ENCODE measurements around the gene CFAP54. TPM values are rescaled to one million over a fixed set of nuclear protein-coding genes. Genes with fewer than 3 reads are reported as not detected.

The CFAP54 gene
- total and polyA plus RNA-seq, 2 donors (not counting 3 experiments of a cell fraction or from before 2014, with no cell fraction given) = 3.6 to 26.9 TPM

GRCh38 chr12:96473394-96474093, 15.8 kb upstream of the CFAP54 start:
- no peak overlapping the region for H3K9ac ChIP-seq (replicated peaks; ENCODE audit: extremely low read depth, insufficient read depth, low read length)
- no peak overlapping the region for H3K4me3 ChIP-seq (replicated peaks in 1 of 3; ENCODE audit: insufficient read depth in 1 of 3, low read depth in 1 of 3, low read length in 3 of 3)
- no peaks in the 10 kb centered on the region for H3K27me3 ChIP-seq (ENCODE audit: control insufficient read depth in 2 of 2, insufficient read depth in 2 of 2, low read length in 2 of 2)
- peak; percentile 55 for FAIRE-seq
- POLR2A ChIA-PET = interaction anchor here (1.1 kb wide), 1 partner anchor 73 kb away, joined by 4 read pairs; the partner anchor contains the start of gene CDK17
- H4K20me1 ChIP-seq (replicated peaks; ENCODE audit: control insufficient read depth, extremely low read depth, insufficient read depth, low read length) = no peaks in the 10 kb centered on the region
- peak overlapping the region; percentile 53 for H3K27ac ChIP-seq (ENCODE audit: insufficient read depth, low read depth, low read length)
- DNase-seq (ENCODE audit: low read depth, low spot score) = peak; percentile 73
- H2AFZ ChIP-seq (ENCODE audit: low read depth, low read length) = no peak overlapping the region
- H3K4me1 ChIP-seq (ENCODE audit: control insufficient read depth, extremely low read depth, insufficient read depth, low read length) = peaks cover 25% of the 10 kb centered on the region
- H3K4me2 ChIP-seq (ENCODE audit: insufficient read depth, low read length) = peak overlapping the region; percentile 21
- CTCF ChIA-PET = interaction anchor here (1.1 kb wide), 1 partner anchor 43 kb away, joined by 5 read pairs; no protein-coding TSS in a partner anchor
- H3K36me3 ChIP-seq (ENCODE audit: control insufficient read depth in 2 of 2, extremely low read depth in 1 of 2, insufficient read depth in 2 of 2, low read length in 2 of 2) = peaks cover 4 to 11% of the 10 kb centered on the region in 2 experiments
- no TSS peak for BruUV-seq (replicated peaks)
- intact Hi-C loops (cut with micrococcal nuclease) (no loop called here), dilution Hi-C loops (cut with MboI; ENCODE audit: extremely low pct_ligation_motif_present, low sequenced_read_pairs) (no loop called here)
- peaks cover 21% of the 10 kb centered on the region for H3K79me2 ChIP-seq (ENCODE audit: control insufficient read depth, insufficient read depth, low read length)
- TF ChIP-seq POLR2AphosphoS5 (IDR thresholded peaks at IDR 0.05; ENCODE audit: insufficient read depth, low read depth, low read length) (no peak), CTCF (IDR thresholded peaks at IDR 0.05; ENCODE audit: extremely low read depth in 1 of 2, insufficient read depth in 1 of 2, low read depth in 1 of 2, low read length in 2 of 2) (no peak), GATA2 (IDR thresholded peaks at IDR 0.05; ENCODE audit: insufficient read depth, insufficient read length, low read depth, low read length) (peak; percentile 23), JUN (IDR thresholded peaks at IDR 0.05; ENCODE audit: borderline replicate concordance, insufficient read depth, insufficient read length, low read depth) (peak; percentile 68), FOS (IDR thresholded peaks at IDR 0.05; ENCODE audit: borderline replicate concordance, insufficient read depth, low read length) (peak; percentile 66), EZH2 (IDR thresholded peaks at IDR 0.05; ENCODE audit: borderline replicate concordance, low read depth, low read length, severe bottlenecking) (no peak)
- H3K9me3 ChIP-seq (replicated peaks; ENCODE audit: control insufficient read depth, insufficient read depth, low read length) = no peaks in the 10 kb centered on the region
- no peaks in the 10 kb centered on the region for H3K9me1 ChIP-seq (replicated peaks; ENCODE audit: control insufficient read depth, extremely low read depth, insufficient read depth, low read length)

All from endothelial cell of umbilical vein (primary cell).